ENCODE data around the gene KRTCAP2. TPM values are rescaled to one million over a fixed set of nuclear protein-coding genes. Genes with fewer than 3 reads are reported as not detected.

Gene KRTCAP2
- total RNA-seq, 1 donor from 2014 or later: 293 TPM

- DNase-seq (ENCODE audit: low spot score): no peak
These were observed 10.7 kb upstream of the KRTCAP2 start for GRCh38 chr1:155183775-155184221.

- DNase-seq (ENCODE audit: low spot score): no peak
These were observed 9.0 kb upstream of the KRTCAP2 start for GRCh38 chr1:155182052-155182550.

GRCh38 chr1:155181371-155182051, 8.4 kb upstream of the KRTCAP2 start:
- no peak for DNase-seq (ENCODE audit: low spot score)

- peak; percentile 45 for DNase-seq (ENCODE audit: low spot score)
These were observed 6.3 kb upstream of the KRTCAP2 start for GRCh38 chr1:155179112-155180031.

- DNase-seq (ENCODE audit: low spot score): peak; percentile 44
These were observed 5.5 kb upstream of the KRTCAP2 start for GRCh38 chr1:155178441-155179111.

- DNase-seq (ENCODE audit: low spot score): peak; percentile 42
These were observed 4.8 kb upstream of the KRTCAP2 start for GRCh38 chr1:155177918-155178281.

GRCh38 chr1:155177192-155177917, 4.3 kb upstream of the KRTCAP2 start:
- DNase-seq (ENCODE audit: low spot score): peak; percentile 77

- peak; percentile 91 for DNase-seq (ENCODE audit: low spot score)
These were observed 3.5 kb upstream of the KRTCAP2 start for GRCh38 chr1:155176544-155177071.

GRCh38 chr1:155175927-155176371, 2.8 kb upstream of the KRTCAP2 start:
- peak; percentile 43 for DNase-seq (ENCODE audit: low spot score)

GRCh38 chr1:155175281-155175926, 2.3 kb upstream of the KRTCAP2 start:
- DNase-seq (ENCODE audit: low spot score): peak; percentile 46

- DNase-seq (ENCODE audit: low spot score): peak; percentile 45
These were observed 1.5 kb upstream of the KRTCAP2 start for GRCh38 chr1:155174324-155175280.

- peak; percentile 63 for DNase-seq (ENCODE audit: low spot score)
These were observed 597 bp upstream of the KRTCAP2 start, which contains the start of gene TRIM46 for GRCh38 chr1:155173478-155174323. Gene TRIM46, plus strand, starts transcription at chr1:155173849. Its CDS starts 118 bp downstream, at chr1:155173967.

GRCh38 chr1:155171836-155172731, 1.0 kb downstream of the KRTCAP2 start:
- DNase-seq (ENCODE audit: low spot score): peak; percentile 40

- no peak for DNase-seq (ENCODE audit: low spot score)
These were observed 2.3 kb downstream of the KRTCAP2 start for GRCh38 chr1:155170806-155171205.

- DNase-seq (ENCODE audit: low spot score): peak; percentile 13
These were observed 2.9 kb downstream of the KRTCAP2 start for GRCh38 chr1:155170101-155170785.

- no peak for DNase-seq (ENCODE audit: low spot score)
These were observed 3.6 kb downstream of the KRTCAP2 start for GRCh38 chr1:155169541-155169940.
